ENCODE results near the gene GRM7.

GRCh38 chr3:6878731-6879130 lies 17.8 kb downstream of the GRM7 start:
- TF ChIP-seq POLR2AphosphoS5 (IDR thresholded peaks at IDR 0.05; ENCODE audit: low read depth, low read length) (no peak), TAF1 (IDR thresholded peaks at IDR 0.05; ENCODE audit: borderline replicate concordance, insufficient read depth, low read length) (no peak), SIN3A (IDR thresholded peaks at IDR 0.05; ENCODE audit: borderline replicate concordance, insufficient read depth, low read length) (no peak), FOXP2 (optimal IDR thresholded peaks at IDR 0.05; ENCODE audit: borderline replicate concordance, extremely low read depth, extremely low read length, insufficient read depth) (no peak)
- TF ChIP-seq, protein P1, sequence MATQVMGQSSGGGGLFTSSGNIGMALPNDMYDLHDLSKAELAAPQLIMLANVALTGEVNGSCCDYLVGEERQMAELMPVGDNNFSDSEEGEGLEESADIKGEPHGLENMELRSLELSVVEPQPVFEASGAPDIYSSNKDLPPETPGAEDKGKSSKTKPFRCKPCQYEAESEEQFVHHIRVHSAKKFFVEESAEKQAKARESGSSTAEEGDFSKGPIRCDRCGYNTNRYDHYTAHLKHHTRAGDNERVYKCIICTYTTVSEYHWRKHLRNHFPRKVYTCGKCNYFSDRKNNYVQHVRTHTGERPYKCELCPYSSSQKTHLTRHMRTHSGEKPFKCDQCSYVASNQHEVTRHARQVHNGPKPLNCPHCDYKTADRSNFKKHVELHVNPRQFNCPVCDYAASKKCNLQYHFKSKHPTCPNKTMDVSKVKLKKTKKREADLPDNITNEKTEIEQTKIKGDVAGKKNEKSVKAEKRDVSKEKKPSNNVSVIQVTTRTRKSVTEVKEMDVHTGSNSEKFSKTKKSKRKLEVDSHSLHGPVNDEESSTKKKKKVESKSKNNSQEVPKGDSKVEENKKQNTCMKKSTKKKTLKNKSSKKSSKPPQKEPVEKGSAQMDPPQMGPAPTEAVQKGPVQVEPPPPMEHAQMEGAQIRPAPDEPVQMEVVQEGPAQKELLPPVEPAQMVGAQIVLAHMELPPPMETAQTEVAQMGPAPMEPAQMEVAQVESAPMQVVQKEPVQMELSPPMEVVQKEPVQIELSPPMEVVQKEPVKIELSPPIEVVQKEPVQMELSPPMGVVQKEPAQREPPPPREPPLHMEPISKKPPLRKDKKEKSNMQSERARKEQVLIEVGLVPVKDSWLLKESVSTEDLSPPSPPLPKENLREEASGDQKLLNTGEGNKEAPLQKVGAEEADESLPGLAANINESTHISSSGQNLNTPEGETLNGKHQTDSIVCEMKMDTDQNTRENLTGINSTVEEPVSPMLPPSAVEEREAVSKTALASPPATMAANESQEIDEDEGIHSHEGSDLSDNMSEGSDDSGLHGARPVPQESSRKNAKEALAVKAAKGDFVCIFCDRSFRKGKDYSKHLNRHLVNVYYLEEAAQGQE (IDR thresholded peaks at IDR 0.05; ENCODE audit: insufficient read depth in 1 of 2, low read depth in 2 of 2, low read length in 2 of 2), result no peak

All from PFSK-1 (cell line).